A549 (cell line): Measurements from ENCODE around the gene PTK7.

Source experiments
- BHLHE40 ChIP-seq: IDR thresholded peaks from 2 replicates; pipeline ENCODE4 v1.6.1; 2012; ENCODE audit warnings: low read depth, low read length, inconsistent platforms
- EP300 ChIP-seq, 2 experiments: fragments of >200 bp; sonication (Bioruptor Twin); formaldehyde crosslinking; IDR thresholded peaks; 2 replicates in 1 of 2; 3 replicates in 1 of 2; pipeline ENCODE4 v1.6.1; 2016 to 2017
- GATA3 ChIP-seq: IDR thresholded peaks from 2 replicates; pipeline ENCODE4 v1.6.1; 2012; ENCODE audit warnings: borderline replicate concordance
- NR3C1 ChIP-seq: fragments of >200 bp; sonication (Bioruptor Twin); formaldehyde crosslinking; IDR thresholded peaks from 3 replicates; pipeline ENCODE4 v1.6.1; 2017
- POLR2A ChIP-seq: IDR thresholded peaks from 2 replicates; pipeline ENCODE4 v1.6.1; 2012; ENCODE audit warnings: mild to moderate bottlenecking, low read length
- ZFP36 ChIP-seq: fragments of 450-650 bp; IDR thresholded peaks from 2 replicates; pipeline ENCODE4 v1.6.1; 2014; ENCODE audit warnings: borderline replicate concordance; ENCODE audit not compliant: partially characterized antibody
- TF ChIP-seq, protein P1 (sequence below): fragments of >200 bp; sonication (Bioruptor Twin); formaldehyde crosslinking; IDR thresholded peaks from 3 replicates; pipeline ENCODE4 v1.5.1; 2016

DNA sequence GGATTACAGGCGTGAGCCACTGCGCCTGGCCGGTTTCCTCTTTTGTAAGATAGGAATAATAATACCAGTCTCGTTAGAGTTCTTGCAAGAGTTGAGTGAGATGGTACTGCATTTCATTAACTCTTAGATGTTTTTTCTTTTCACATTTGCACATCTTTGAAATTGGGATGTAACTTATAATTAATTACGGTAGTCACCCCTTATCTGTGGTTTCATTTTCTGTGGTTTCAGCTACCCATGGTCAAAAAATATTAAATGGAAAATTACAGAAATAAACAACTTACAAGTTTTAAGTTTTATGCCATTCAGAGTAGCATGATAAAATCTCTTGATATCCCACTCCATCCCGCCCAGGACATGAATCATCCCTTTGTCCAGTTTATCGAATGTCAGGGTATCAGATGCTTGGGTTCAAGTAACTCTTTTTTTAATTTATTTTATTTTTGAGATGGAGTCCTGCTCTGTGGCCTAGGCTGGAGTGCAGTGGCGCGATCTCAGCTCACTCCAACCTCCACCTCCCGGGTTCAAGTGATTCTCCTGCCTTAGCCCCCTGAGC is 15.4 kb downstream of the PTK7 start:
- TF ChIP-seq BHLHE40 (no peak), GATA3 (no peak), EP300 (IDR thresholded peaks at IDR 0.05) (no peak), POLR2A (no peak), NR3C1 (no peak), ZFP36 (no peak)
- TF ChIP-seq, protein P1, sequence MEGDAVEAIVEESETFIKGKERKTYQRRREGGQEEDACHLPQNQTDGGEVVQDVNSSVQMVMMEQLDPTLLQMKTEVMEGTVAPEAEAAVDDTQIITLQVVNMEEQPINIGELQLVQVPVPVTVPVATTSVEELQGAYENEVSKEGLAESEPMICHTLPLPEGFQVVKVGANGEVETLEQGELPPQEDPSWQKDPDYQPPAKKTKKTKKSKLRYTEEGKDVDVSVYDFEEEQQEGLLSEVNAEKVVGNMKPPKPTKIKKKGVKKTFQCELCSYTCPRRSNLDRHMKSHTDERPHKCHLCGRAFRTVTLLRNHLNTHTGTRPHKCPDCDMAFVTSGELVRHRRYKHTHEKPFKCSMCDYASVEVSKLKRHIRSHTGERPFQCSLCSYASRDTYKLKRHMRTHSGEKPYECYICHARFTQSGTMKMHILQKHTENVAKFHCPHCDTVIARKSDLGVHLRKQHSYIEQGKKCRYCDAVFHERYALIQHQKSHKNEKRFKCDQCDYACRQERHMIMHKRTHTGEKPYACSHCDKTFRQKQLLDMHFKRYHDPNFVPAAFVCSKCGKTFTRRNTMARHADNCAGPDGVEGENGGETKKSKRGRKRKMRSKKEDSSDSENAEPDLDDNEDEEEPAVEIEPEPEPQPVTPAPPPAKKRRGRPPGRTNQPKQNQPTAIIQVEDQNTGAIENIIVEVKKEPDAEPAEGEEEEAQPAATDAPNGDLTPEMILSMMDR: no peak
